HL-60 (cell line): ENCODE results near the gene PARL.
A peak's percentile ranks its signal among the peaks of the same experiment; 100 is the strongest.
"Not testable (repeated sequence)": the region's sequence is repeated elsewhere in the genome, so short reads cannot be mapped to it uniquely, and the experiment has no call there.

Experiments
- DNase-seq, 2 experiments: peaks; one replicate each; pipeline ENCODE4 v3.0.0-alpha.2; 2010 to 2020; ENCODE audit warnings: low read depth in 1 of 2, low spot score in 1 of 2
- H3K27ac ChIP-seq: fragments of 250-450 bp; sonication (Bioruptor Pico); replicated peaks from 2 replicates; pipeline ENCODE4 v1.5.1; 2020; ENCODE audit warnings: mild to moderate bottlenecking, moderate library complexity
- H3K27me3 ChIP-seq: fragments of 250-450 bp; sonication (Bioruptor Pico); 2 replicates; pipeline ENCODE4 v1.5.1; 2021; ENCODE audit warnings: mild to moderate bottlenecking, moderate library complexity; ENCODE audit not compliant: insufficient read depth, poor library complexity, severe bottlenecking
- H3K4me3 ChIP-seq: replicated peaks from 2 replicates; pipeline ENCODE4 v1.5.1; 2011; ENCODE audit warnings: mild to moderate bottlenecking, control low read depth, low read length; ENCODE audit not compliant: insufficient read depth
- GABPA ChIP-seq: IDR thresholded peaks from 2 replicates; pipeline ENCODE4 v1.6.1; 2012; ENCODE audit warnings: low read depth
- POLR2AphosphoS5 ChIP-seq: IDR thresholded peaks from 2 replicates; pipeline ENCODE4 v1.6.1; 2012; ENCODE audit warnings: low read depth
- REST ChIP-seq: IDR thresholded peaks from 2 replicates; pipeline ENCODE4 v1.6.1; 2012; ENCODE audit warnings: low read depth; ENCODE audit not compliant: insufficient replicate concordance
- SPI1 ChIP-seq: IDR thresholded peaks from 2 replicates; pipeline ENCODE4 v1.6.1; 2012; ENCODE audit warnings: low read depth, mild to moderate bottlenecking, borderline replicate concordance
- TF ChIP-seq, protein P1 (sequence below): IDR thresholded peaks from one replicate; pipeline ENCODE4 v1.5.1; 2011; ENCODE audit warnings: low read length, control low read depth, inconsistent platforms; ENCODE audit not compliant: insufficient read depth

The PARL gene

GRCh38 chr3:183880121-183880520 lies 4.6 kb downstream of the PARL start:
- Histone ChIP-seq H3K4me3 (no peak overlapping the region), H3K27me3 (no peaks in the 10 kb centered on the region), H3K27ac (peak overlapping the region; percentile 91)
- DNase-seq = peak in 1 of 2 experiments; percentile 65
- TF ChIP-seq GABPA (no peak), REST (no peak), POLR2AphosphoS5 (no peak; the same call in 1 of the 2 replicates), SPI1 (peak; percentile 22; the same call in 1 of the 2 replicates)
- TF ChIP-seq, protein P1, sequence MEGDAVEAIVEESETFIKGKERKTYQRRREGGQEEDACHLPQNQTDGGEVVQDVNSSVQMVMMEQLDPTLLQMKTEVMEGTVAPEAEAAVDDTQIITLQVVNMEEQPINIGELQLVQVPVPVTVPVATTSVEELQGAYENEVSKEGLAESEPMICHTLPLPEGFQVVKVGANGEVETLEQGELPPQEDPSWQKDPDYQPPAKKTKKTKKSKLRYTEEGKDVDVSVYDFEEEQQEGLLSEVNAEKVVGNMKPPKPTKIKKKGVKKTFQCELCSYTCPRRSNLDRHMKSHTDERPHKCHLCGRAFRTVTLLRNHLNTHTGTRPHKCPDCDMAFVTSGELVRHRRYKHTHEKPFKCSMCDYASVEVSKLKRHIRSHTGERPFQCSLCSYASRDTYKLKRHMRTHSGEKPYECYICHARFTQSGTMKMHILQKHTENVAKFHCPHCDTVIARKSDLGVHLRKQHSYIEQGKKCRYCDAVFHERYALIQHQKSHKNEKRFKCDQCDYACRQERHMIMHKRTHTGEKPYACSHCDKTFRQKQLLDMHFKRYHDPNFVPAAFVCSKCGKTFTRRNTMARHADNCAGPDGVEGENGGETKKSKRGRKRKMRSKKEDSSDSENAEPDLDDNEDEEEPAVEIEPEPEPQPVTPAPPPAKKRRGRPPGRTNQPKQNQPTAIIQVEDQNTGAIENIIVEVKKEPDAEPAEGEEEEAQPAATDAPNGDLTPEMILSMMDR = no peak

- TF ChIP-seq, protein P1 = no peak
- TF ChIP-seq SPI1 (no peak), GABPA (no peak), REST (no peak)
- DNase-seq = no peak
- H3K4me3 ChIP-seq = no peak overlapping the region
Measured at GRCh38 chr3:183879243-183879642, 5.4 kb downstream of the PARL start.

GRCh38 chr3:183878071-183878470 lies 6.6 kb downstream of the PARL start:
- Histone ChIP-seq H3K4me3 (no peak overlapping the region), H3K27me3 (no peaks in the 10 kb centered on the region), H3K27ac (peak overlapping the region; percentile 91)
- TF ChIP-seq SPI1 (peak; percentile 72; the same call in 1 of the 2 replicates), GABPA (no peak), REST (no peak), POLR2AphosphoS5 (peak; percentile 94)
- TF ChIP-seq, protein P1 = no peak
- DNase-seq = peak; percentile 94 to 98

More at GRCh38 chr3:183879243-183879642, 5.4 kb downstream of the PARL start:
- Histone ChIP-seq H3K27me3 (no peaks in the 10 kb centered on the region), H3K27ac (peak overlapping the region; percentile 91)

DNA sequence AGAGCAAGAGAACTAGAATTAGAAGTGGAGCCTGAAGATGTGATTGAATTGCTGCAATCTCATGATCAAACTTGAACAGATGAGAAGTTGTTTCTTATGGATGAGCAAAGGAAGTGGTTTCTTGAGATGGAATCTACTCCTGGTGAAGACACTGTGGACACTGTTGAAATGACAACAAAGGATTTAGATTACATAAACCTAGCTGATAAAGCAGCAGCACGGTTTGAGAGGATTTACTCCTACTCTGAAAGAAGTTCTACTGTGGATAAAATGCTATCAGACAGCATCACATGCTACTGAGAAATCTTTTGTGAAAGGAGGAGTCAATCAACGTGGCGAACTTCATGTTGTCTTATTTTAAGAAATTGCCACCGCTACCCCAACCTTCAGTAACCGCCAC lies 7.5 kb downstream of the PARL start:
- DNase-seq = peak in 1 of 2 experiments; percentile 48
- Histone ChIP-seq H3K4me3 (peak overlapping the region; percentile 11; the same call in 1 of the 2 replicates), H3K27ac (peak overlapping the region; percentile 91)
- H3K27me3 ChIP-seq = not testable (repeated sequence)
